ENCODE measurements around the gene UNCX. TPM values are rescaled to one million over a fixed set of nuclear protein-coding genes. Genes with fewer than 3 reads are reported as not detected.

Gene UNCX
- total and polyA plus RNA-seq, 2 experiments from 2014 or later: not detected

GRCh38 chr7:1281068-1281467 is 48.4 kb downstream of the UNCX start:
- no peaks in the 10 kb centered on the region for H3K36me3 Mint-ChIP-seq (ENCODE audit: low read depth)
- H3K9me3 Mint-ChIP-seq: peaks cover 23% of the 10 kb centered on the region
- Histone ChIP-seq H3K27ac (ENCODE audit: low read depth) (no peak overlapping the region), H3F3A (replicated peaks; ENCODE audit: low read depth) (no peaks in the 10 kb centered on the region), H3K36me3 (ENCODE audit: insufficient read depth) (no peaks in the 10 kb centered on the region), H2AFZ (no peak overlapping the region), H3K4me3 (no peak overlapping the region), H3K9me2 (ENCODE audit: insufficient read depth) (no peaks in the 10 kb centered on the region), H3K4me2 (no peak overlapping the region), H3K4me1 (ENCODE audit: insufficient read depth) (no peaks in the 10 kb centered on the region), H4K20me1 (replicated peaks; ENCODE audit: insufficient read depth) (no peaks in the 10 kb centered on the region), H3K27me3 (ENCODE audit: insufficient read depth) (no peaks in the 10 kb centered on the region), H3K79me2 (replicated peaks; ENCODE audit: insufficient read depth) (no peaks in the 10 kb centered on the region)
- no peaks in the 10 kb centered on the region for H3K4me1 Mint-ChIP-seq
- peaks cover 13% of the 10 kb centered on the region for H3K27me3 Mint-ChIP-seq (ENCODE audit: insufficient read depth, low read depth, poor library complexity)
- DNase-seq (ENCODE audit: low spot score): no peak
- TF ChIP-seq, protein P1, sequence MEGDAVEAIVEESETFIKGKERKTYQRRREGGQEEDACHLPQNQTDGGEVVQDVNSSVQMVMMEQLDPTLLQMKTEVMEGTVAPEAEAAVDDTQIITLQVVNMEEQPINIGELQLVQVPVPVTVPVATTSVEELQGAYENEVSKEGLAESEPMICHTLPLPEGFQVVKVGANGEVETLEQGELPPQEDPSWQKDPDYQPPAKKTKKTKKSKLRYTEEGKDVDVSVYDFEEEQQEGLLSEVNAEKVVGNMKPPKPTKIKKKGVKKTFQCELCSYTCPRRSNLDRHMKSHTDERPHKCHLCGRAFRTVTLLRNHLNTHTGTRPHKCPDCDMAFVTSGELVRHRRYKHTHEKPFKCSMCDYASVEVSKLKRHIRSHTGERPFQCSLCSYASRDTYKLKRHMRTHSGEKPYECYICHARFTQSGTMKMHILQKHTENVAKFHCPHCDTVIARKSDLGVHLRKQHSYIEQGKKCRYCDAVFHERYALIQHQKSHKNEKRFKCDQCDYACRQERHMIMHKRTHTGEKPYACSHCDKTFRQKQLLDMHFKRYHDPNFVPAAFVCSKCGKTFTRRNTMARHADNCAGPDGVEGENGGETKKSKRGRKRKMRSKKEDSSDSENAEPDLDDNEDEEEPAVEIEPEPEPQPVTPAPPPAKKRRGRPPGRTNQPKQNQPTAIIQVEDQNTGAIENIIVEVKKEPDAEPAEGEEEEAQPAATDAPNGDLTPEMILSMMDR (conservative IDR thresholded peaks at IDR 0.05; ENCODE audit: low read depth in 2 of 2): no peak
- TF ChIP-seq NANOG (IDR thresholded peaks at IDR 0.05; ENCODE audit: borderline replicate concordance) (no peak), EZH2phosphoT487 (IDR thresholded peaks at IDR 0.05; ENCODE audit: unreplicated experiment) (no peak), CREB1 (CRISPR knock-in tag; IDR thresholded peaks at IDR 0.05; ENCODE audit: low read depth) (no peak)
- TF ChIP-seq, protein P2, sequence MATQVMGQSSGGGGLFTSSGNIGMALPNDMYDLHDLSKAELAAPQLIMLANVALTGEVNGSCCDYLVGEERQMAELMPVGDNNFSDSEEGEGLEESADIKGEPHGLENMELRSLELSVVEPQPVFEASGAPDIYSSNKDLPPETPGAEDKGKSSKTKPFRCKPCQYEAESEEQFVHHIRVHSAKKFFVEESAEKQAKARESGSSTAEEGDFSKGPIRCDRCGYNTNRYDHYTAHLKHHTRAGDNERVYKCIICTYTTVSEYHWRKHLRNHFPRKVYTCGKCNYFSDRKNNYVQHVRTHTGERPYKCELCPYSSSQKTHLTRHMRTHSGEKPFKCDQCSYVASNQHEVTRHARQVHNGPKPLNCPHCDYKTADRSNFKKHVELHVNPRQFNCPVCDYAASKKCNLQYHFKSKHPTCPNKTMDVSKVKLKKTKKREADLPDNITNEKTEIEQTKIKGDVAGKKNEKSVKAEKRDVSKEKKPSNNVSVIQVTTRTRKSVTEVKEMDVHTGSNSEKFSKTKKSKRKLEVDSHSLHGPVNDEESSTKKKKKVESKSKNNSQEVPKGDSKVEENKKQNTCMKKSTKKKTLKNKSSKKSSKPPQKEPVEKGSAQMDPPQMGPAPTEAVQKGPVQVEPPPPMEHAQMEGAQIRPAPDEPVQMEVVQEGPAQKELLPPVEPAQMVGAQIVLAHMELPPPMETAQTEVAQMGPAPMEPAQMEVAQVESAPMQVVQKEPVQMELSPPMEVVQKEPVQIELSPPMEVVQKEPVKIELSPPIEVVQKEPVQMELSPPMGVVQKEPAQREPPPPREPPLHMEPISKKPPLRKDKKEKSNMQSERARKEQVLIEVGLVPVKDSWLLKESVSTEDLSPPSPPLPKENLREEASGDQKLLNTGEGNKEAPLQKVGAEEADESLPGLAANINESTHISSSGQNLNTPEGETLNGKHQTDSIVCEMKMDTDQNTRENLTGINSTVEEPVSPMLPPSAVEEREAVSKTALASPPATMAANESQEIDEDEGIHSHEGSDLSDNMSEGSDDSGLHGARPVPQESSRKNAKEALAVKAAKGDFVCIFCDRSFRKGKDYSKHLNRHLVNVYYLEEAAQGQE (IDR thresholded peaks at IDR 0.05; ENCODE audit: unreplicated experiment): no peak
- no peak overlapping the region for H3K27ac Mint-ChIP-seq
- ATAC-seq: no peak
- no peak overlapping the region for H3K4me3 Mint-ChIP-seq

- H4K20me1 ChIP-seq (replicated peaks; ENCODE audit: insufficient read depth): no peaks in the 10 kb centered on the region
- H3K4me1 Mint-ChIP-seq: no peaks in the 10 kb centered on the region
- no peak overlapping the region for H3K4me3 ChIP-seq
- no peaks in the 10 kb centered on the region for H3F3A ChIP-seq (replicated peaks; ENCODE audit: low read depth)
- H2AFZ ChIP-seq: no peak overlapping the region
- no peaks in the 10 kb centered on the region for H3K9me2 ChIP-seq (ENCODE audit: insufficient read depth)
- H3K27me3 Mint-ChIP-seq (ENCODE audit: insufficient read depth, low read depth, poor library complexity): peaks cover 10% of the 10 kb centered on the region
- H3K27me3 ChIP-seq (ENCODE audit: insufficient read depth): no peaks in the 10 kb centered on the region
- no peaks in the 10 kb centered on the region for H3K36me3 Mint-ChIP-seq (ENCODE audit: low read depth)
- no peaks in the 10 kb centered on the region for H3K4me1 ChIP-seq (ENCODE audit: insufficient read depth)
- no peak overlapping the region for H3K4me2 ChIP-seq
- no peaks in the 10 kb centered on the region for H3K36me3 ChIP-seq (ENCODE audit: insufficient read depth)
- ATAC-seq (no peak), DNase-seq (ENCODE audit: low spot score) (no peak)
- no peak overlapping the region for H3K27ac Mint-ChIP-seq
- no peak overlapping the region for H3K27ac ChIP-seq (ENCODE audit: low read depth)
- no peaks in the 10 kb centered on the region for H3K79me2 ChIP-seq (replicated peaks; ENCODE audit: insufficient read depth)
- H3K4me3 Mint-ChIP-seq: no peak overlapping the region
- H3K9me3 Mint-ChIP-seq: peaks cover 13% of the 10 kb centered on the region; the same call in 2 of the 3 replicates
- no peak for TF ChIP-seq EZH2phosphoT487 (IDR thresholded peaks at IDR 0.05; ENCODE audit: unreplicated experiment)
- no peak for TF ChIP-seq NANOG (IDR thresholded peaks at IDR 0.05; ENCODE audit: borderline replicate concordance)
- no peak for TF ChIP-seq POLR2AphosphoS5 (IDR thresholded peaks at IDR 0.05; ENCODE audit: low read depth)
- no peak for TF ChIP-seq ZNF114 (CRISPR knock-in tag; IDR thresholded peaks at IDR 0.05)
- TF ChIP-seq, protein P1 (conservative IDR thresholded peaks at IDR 0.05; ENCODE audit: low read depth in 2 of 2): no peak
- TF ChIP-seq STAT1 (IDR thresholded peaks at IDR 0.05; ENCODE audit: unreplicated experiment): no peak
- TF ChIP-seq CREB1 (CRISPR knock-in tag; IDR thresholded peaks at IDR 0.05; ENCODE audit: low read depth): no peak
These were observed 50.0 kb downstream of the UNCX start for GRCh38 chr7:1282679-1283078.
